ENCODE measurements around the gene JMY.

DNA sequence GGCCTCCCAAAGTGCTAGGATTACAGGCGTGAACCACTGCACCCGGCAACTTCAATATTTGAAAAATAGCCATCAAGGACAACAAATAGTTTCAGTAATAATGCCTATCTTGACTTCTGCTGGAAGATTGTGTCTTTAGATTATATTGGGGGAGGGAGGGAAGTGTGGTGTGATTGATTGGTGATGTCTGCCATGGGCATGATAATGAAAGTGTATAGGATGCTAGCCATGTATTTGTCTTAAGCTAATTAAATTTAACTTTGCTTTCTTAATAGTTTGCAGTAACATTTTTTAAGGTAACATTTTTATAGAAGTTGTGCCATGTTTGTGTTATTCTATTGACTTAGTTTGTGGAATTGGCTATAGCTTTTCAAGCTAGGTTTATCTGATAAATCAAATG lies 4.6 kb downstream of the JMY start:
- TF ChIP-seq, protein P1, sequence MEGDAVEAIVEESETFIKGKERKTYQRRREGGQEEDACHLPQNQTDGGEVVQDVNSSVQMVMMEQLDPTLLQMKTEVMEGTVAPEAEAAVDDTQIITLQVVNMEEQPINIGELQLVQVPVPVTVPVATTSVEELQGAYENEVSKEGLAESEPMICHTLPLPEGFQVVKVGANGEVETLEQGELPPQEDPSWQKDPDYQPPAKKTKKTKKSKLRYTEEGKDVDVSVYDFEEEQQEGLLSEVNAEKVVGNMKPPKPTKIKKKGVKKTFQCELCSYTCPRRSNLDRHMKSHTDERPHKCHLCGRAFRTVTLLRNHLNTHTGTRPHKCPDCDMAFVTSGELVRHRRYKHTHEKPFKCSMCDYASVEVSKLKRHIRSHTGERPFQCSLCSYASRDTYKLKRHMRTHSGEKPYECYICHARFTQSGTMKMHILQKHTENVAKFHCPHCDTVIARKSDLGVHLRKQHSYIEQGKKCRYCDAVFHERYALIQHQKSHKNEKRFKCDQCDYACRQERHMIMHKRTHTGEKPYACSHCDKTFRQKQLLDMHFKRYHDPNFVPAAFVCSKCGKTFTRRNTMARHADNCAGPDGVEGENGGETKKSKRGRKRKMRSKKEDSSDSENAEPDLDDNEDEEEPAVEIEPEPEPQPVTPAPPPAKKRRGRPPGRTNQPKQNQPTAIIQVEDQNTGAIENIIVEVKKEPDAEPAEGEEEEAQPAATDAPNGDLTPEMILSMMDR (IDR thresholded peaks at IDR 0.05): no peak
- TF ChIP-seq POLR2A (IDR thresholded peaks at IDR 0.05): no peak
